HG02943 (cell line): ENCODE measurements around the gene CPB2.

Source experiments
- ATAC-seq: cut with Tn5 transposase; IDR thresholded peaks from one replicate; pipeline ENCODE4 v1.9.1; 2021; ENCODE audit warnings: mild to moderate bottlenecking, low read depth, moderate library complexity; ENCODE audit not compliant: unreplicated experiment

Gene CPB2

GRCh38 chr13:46006688-46007452 lies 98.0 kb downstream of the CPB2 start:
- no peak for ATAC-seq

GRCh38 chr13:46004491-46004890 lies 100.3 kb downstream of the CPB2 start:
- no peak for ATAC-seq
